GM19395 (cell line): ENCODE measurements around the gene OXT.
"Not testable (repeated sequence)": the region's sequence is repeated elsewhere in the genome, so short reads cannot be mapped to it uniquely, and the experiment has no call there.

Source experiments
- ATAC-seq: cut with Tn5 transposase; IDR thresholded peaks from one replicate; pipeline ENCODE4 v1.9.1; 2021; ENCODE audit warnings: mild to moderate bottlenecking, moderate library complexity; ENCODE audit not compliant: unreplicated experiment

OXT gene

DNA sequence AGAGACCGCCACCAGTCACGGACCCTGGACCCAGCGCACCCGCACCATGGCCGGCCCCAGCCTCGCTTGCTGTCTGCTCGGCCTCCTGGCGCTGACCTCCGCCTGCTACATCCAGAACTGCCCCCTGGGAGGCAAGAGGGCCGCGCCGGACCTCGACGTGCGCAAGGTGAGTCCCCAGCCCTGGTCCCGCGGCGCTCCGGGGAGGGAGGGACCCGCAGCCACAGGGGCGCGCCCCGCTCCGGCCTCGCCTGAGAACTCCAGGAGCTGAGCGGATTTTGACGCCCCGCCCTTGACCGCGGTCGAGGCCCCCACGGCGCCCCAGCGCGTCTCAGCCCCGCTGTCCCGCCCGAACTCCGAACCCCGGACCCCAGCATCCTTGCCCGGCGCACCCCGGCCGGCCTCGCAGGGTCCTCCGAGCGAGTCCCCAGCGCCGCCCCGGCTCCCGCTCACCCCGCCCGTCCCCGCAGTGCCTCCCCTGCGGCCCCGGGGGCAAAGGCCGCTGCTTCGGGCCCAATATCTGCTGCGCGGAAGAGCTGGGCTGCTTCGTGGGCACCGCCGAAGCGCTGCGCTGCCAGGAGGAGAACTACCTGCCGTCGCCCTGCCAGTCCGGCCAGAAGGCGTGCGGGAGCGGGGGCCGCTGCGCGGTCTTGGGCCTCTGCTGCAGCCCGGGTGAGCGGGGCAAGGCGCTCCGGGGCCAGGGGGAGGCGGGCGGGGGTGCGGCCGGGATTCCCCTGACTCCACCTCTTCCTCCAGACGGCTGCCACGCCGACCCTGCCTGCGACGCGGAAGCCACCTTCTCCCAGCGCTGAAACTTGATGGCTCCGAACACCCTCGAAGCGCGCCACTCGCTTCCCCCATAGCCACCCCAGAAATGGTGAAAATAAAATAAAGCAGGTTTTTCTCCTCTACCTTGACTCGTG is at the start of gene OXT:
OXT (plus strand) TSS at position 11 of the 920 bp plus-strand sequence; CDS start at position 47, 36 bp downstream.
- ATAC-seq: no peak

DNA sequence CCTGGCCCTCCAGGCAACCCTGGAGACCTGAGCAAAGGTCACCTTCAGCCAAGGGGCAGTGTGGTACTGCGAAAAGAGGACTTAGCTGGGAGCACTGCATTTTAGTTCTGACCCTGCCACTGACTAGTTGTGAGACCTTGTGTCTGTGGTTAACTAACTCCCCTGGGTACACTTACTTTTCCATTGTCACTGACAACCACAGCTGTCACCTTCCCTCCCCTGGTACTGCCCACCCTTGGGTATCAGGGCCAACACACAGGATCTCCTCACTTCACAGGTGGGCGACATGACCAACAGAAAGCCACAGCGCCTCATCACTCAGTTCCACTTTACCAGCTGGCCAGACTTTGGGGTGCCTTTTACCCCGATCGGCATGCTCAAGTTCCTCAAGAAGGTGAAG is 49.6 kb upstream of the OXT start:
- ATAC-seq: no peak

DNA sequence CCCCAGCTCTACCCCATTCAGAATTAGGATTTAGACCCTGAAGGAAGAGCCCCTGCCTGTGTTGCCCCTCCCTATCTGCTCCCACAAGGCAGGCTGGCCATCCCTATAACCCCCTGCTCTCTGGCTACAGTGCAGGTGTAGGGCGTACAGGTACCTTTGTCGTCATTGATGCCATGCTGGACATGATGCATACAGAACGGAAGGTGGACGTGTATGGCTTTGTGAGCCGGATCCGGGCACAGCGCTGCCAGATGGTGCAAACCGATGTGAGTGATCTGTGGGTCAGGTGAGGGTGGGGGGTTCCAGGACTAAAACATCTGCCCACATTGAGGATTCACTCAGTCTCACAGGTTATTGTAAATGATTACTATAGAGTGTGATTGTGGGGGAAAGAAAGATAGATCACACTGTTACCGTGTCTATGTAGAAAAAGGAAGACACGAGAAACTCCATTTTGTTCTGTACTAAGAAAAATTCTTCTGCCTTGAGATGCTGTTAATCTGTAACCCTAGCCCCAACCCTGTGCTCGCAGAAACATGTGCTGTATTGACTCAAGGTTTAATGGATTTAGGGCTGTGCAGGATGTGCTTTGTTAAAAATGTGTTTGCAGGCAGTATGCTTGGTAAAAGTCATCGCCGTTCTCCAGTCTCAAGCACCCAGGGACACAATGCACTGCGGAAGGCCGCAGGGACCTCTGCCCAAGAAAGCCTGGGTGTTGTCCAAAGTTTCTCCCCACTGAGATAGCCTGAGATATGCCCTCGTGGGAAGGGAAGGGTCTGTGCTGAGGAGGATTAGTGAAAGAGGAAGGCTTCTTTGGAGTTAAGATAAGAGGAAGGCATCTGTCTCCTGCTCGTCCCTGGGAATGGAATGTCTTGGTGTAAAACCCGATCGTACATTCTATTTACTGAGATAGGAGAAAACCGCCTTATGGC is 48.6 kb upstream of the OXT start:
- not testable (repeated sequence) for ATAC-seq

DNA sequence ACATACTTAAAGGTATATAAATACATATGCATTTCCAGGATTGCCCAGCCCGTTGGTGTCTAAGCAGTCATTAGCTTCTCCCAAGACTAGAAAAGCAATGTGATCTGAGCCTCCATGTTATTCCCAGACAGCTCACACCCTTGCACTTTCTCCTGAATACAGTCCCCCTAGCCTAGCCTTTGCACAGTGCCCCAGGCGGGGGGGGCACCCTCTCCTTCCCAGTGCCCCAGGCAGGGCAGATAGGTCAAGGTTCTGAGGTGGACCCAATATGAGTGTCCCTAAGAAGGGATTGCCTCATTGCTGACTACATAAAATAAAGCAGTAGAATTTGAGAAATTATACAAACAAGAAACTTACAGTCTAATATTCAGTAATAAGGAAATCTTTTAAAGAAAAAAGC is 43.4 kb upstream of the OXT start:
- ATAC-seq: no peak

DNA sequence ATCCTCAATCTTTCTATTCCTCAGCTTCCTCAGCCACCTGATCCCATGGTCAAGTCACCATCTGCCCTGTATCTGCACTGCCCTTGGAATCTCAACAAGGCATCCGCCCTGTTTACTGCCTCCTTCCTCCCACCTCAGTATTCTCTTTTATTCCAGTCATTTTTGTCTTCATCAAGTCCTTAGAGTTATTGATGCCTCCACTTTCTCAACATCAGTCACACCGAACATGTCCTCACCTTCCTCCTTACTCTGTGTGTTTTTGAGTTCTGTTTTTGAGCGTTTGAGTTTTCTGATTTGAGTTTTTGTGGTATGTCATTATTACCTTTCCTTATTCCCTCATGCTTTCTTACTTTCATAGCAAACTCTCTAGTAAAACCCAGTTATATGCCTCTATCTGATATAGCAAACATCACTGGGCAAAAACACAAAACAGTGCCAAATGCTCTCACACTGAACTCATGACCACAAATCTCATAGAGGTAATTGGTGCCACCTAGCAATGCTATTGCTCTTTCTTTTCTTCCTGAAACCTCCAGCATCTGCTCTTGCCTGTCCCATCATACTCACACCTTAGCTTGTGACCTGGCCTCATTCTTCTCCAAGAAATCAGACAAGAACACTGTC is 39.8 kb upstream of the OXT start:
- no peak for ATAC-seq

DNA sequence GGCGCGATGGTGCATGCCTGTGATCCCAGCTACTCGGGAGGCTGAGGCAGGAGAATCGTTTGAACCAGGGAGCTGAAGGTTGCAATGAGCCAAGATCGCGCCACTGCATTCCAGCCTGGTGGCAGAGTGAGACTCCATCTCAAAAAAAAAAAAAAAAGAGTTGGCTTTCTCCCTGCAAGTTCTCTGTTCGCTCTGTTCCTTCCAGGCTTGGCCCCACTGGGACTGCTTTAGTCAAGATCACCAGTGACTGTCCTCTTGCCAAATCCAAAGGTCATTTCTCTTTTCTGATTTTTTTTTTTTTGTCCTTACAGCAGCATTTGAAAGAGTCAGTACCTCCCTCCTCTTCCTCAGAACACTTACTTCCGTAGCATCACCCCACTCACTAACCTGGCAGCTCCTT is 38.8 kb upstream of the OXT start:
- ATAC-seq: no peak

DNA sequence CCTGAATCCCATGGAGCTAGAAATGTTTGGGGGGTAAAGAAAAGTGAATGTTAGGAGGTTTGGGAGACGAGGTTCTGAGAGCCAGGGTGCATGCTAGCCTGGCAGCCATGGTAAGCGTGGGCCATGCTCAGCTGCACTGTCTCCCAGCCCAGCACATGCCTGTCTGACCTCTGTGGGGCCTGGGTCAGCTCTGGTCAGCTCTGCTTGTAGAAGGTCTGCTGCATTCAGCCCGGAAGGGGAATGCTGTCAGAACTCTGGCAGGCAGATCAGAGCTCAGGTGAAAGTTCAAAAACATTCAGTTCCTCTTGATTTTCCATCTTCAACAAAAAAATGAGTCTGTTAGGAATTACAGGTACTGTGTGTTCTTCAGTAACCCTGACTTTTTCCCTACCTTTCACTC is 33.8 kb upstream of the OXT start:
- no peak for ATAC-seq

DNA sequence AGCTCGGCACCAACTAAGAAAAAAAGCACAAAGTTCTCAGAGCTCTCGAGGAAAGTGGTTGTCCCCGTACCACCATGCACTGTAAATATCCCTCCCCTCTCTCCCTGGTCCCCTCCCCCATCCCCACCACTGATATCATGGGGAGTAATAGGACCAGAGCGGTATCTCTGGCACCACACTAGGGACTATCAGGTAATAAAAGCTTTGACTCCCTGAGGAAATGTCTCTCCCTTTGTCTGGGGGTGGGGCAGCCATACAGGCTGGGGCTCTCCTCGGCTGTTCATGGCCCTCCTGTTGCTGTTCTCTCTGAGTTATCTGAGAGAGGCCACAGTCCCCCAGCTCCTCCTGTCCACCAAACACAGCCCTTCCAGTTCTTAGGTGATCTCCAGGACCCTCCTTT is 33.0 kb upstream of the OXT start:
- no peak for ATAC-seq

DNA sequence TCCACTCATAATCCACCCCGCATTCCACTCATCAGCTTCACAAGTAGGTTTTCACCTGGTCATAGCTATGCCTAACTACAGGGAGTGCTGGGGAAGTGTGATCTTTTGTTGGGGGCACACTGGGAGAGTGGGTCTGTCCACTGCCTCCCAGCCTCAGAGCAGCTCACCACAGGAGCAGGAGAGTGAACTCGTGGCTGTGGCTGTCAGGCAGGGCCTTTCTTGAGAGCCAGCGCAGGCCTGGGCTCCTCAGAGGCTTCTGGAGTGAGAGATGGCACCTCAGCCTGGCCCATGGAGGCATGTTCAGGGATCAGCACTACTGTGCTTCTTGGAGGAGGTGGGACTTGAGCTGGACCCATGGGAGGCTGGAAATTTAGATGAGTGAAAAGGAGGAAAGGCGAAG is 32.0 kb upstream of the OXT start:
- ATAC-seq: no peak

DNA sequence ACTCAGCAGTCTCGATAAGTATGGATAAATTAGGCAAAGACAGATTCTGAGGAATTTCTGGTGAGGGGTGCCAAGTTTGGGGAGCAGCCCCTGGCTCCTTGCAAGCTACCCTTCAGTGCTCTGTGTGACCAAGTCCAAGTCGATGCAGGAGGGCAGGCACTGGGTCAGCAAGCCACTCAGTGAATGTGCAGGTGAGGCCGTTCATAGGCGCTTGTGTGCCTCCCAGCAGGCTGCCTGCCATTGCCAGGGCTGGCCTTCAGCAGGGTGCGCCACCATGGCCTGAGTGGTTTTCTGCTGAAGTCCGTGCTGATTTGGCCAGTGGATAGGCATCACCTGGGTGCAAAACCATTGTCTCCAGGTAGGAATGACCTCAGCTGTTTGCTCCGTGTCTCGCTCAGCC is 31.3 kb upstream of the OXT start:
- no peak for ATAC-seq

DNA sequence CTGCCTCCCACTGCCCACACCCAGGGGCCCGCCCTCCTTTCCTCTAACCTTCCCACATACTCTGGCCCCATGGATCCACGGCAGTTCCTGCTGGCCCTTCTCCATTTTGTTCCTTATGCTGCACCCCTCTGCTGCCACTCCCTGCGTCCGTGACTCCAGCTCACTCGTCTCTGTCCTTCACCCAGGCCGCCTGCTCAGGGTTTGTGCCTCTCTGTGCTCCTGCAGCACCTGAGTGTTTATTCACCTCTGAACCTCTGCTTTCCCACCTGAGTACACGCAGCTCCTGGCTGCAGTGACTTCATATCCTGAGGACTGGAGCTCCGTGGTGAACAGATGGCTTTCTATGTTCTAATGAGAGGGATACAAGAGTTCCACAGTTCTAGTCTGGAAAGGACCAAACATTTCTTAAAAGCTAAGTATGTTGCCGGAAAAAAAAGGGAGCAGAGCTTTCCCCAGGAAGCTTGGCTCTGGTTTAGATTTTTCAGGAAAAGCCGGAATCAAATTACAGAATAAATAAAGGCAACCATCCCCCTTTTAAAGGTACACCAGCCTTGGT is 29.5 kb upstream of the OXT start:
- ATAC-seq: no peak

DNA sequence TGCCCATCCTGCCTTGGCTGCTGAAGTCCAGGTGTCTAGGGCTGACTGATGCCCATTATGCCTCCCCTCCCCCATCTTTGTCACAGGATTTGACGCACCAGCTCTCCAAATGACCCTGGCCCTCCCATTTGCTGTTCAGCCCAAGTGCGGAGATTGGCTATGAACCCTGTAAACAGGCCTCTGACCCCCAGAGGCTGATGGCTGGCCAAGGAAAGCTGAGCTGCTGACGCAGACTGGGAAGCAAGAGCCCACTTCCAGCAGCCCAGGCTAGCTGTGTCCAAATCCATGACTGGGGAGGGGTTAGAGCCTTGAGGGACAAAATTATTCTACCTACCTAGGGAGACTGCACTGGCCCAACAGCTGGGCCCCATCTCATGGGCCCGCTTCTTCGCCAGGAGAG is 28.8 kb upstream of the OXT start:
- ATAC-seq: no peak

DNA sequence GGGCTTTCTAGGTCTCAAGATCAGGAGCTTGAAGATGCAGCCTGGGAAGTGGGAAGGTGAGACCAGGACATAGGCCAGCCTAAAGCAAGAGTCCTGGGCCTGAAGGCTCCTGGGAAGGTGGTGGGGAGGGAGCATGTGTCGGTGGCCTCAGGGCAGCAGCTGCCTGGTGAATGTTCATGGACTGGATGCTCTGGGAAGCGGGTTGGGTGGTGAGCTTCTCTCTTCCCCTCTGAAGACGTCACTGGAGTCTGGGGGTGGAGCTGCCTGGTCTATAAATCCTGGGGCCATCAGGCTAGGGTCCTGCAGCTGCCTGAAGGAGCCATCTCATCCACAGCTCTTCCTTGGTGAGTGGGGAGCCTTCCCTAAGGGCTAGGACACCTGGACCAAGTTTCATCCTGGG is 28.1 kb upstream of the OXT start, which contains the start of gene GNRH2:
GNRH2 (plus strand) TSS at position 301 of the 400 bp plus-strand sequence. CDS start 793 bp downstream, outside the sequence.
- no peak for ATAC-seq

DNA sequence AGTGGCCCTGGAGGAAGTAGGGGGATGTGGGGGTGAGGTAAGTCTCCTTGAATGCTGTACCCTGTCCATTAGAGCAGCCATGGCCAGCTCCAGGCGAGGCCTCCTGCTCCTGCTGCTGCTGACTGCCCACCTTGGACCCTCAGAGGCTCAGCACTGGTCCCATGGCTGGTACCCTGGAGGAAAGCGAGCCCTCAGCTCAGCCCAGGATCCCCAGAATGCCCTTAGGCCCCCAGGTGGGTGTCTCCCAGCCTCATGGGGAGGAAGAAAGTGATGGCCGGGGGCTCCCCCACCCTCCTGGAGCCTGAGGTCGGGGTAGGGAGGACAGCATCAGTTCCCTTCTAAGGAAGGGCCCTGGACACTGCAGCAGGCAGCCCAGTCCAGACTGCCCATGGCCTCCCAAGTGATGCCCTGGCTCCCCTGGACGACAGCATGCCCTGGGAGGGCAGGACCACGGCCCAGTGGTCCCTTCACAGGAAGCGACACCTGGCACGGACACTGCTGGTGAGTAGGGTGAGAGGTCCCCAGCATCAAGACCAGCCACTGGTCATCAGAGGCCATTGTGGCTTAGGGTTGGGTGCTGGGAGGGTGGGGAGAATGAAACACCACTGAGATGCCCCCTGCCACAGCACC is 27.0 kb upstream of the OXT start:
- ATAC-seq: no peak

DNA sequence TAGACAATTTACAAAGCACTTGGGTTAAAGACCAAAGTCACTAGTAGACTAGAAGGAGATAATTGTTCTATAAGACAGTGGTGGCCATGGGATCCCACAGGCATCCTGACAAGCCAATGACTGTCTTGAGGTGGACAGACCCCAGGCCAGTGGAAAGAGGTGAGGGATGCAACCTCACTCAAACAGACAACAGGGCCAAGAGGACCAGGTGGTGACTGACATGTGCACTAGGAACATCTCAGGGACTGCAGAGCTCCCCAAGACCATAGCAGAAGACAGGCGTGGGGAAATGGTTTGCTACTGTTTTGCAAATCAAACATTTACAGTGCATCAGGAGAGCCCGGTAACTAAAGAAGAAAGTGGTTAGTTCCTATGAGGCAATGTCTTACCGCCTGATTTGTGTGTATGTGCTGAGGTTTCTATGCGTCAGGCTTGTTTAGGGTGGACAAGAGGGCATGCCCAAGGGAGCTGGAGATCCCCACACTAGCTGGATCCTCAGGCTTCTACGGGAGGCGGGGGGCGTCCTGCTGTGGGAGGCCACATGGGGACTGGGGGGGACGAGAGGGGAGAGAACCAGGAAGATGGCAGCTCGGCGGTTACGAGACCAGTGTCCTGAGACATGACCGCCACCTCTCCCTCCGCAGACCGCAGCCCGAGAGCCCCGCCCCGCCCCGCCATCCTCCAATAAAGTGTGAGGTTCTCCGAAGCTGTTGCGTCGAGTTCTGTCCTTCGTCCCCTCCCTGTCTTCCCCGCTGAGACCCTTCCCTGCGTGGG is 26.2 kb upstream of the OXT start:
- ATAC-seq: peak; percentile 50

DNA sequence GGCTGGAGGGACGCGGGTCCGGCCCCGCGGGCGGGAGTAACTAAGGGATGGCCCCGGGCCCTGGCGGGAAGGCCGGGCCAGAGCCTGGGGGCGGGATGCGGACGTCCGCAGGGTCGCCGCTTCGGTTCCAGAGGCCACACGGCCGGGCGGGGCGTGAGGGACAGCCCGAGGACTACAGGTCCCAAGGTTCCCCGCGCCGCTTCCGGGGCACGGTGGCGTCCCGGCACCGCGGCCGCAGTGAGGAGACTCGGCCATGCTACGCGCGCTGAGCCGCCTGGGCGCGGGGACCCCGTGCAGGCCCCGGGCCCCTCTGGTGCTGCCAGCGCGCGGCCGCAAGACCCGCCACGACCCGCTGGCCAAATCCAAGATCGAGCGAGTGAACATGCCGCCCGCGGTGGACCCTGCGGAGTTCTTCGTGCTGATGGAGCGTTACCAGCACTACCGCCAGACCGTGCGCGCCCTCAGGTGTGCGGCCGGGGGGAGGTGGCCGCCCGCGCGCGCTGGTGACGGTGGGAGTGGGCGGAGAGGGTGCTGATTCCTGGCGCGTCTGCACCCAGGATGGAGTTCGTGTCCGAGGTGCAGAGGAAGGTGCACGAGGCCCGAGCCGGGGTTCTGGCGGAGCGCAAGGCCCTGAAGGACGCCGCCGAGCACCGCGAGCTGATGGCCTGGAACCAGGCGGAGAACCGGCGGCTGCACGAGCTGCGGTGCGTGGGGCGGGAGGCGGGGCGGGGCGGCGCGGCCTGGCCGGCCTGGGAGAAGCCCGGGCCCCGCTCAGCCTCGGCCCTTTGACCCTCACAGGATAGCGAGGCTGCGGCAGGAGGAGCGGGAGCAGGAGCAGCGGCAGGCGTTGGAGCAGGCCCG is 25.4 kb upstream of the OXT start, which contains the start of gene MRPS26:
MRPS26 (plus strand) TSS at position 237 of the 861 bp plus-strand sequence; CDS start at position 254, 17 bp downstream.
- peak; percentile 86 for ATAC-seq

DNA sequence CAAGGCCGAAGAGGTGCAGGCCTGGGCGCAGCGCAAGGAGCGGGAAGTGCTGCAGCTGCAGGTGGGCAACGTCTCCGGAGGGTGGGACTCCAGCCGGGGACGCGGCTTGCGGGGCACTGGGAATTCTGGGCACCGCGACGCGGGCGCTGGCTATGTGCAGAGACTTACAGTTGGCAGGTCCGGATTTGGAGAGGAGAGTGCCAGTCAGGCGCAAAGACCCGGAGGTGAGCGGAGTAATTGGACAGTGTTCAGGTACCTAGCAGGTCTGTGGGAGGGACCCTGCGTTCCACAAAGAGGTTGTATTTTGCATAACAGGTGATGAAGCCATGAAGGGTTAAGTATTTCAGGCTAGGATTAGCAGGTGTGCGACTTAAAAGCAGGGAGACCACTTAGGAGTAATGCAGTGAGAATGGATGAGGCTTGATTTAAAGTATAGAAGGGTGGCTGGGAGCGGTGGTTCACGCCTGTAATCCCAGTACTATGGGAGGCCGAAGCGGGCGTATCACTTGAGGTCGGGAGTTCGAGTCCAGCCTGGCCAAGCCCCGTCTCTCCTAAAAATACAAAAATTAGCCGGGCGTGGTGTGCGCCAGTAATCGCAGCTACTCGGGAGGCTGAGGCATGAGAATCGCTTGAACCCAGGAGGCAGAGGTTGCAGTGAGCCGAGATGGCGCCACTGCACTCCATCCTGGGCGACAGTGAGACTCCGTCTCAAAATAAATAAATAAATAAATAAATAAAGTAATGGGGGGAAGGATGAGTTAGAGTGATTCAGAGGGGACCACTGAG is 24.6 kb upstream of the OXT start:
- ATAC-seq: peak; percentile 10
